HG03432 (cell line): ENCODE measurements around the gene ECSIT.
"Not testable (repeated sequence)": the region's sequence is repeated elsewhere in the genome, so short reads cannot be mapped to it uniquely, and the experiment has no call there.

Source experiments
- ATAC-seq: cut with Tn5 transposase; IDR thresholded peaks from one replicate; pipeline ENCODE4 v1.9.1; 2021; ENCODE audit warnings: mild to moderate bottlenecking, moderate library complexity; ENCODE audit not compliant: unreplicated experiment

Gene ECSIT

DNA sequence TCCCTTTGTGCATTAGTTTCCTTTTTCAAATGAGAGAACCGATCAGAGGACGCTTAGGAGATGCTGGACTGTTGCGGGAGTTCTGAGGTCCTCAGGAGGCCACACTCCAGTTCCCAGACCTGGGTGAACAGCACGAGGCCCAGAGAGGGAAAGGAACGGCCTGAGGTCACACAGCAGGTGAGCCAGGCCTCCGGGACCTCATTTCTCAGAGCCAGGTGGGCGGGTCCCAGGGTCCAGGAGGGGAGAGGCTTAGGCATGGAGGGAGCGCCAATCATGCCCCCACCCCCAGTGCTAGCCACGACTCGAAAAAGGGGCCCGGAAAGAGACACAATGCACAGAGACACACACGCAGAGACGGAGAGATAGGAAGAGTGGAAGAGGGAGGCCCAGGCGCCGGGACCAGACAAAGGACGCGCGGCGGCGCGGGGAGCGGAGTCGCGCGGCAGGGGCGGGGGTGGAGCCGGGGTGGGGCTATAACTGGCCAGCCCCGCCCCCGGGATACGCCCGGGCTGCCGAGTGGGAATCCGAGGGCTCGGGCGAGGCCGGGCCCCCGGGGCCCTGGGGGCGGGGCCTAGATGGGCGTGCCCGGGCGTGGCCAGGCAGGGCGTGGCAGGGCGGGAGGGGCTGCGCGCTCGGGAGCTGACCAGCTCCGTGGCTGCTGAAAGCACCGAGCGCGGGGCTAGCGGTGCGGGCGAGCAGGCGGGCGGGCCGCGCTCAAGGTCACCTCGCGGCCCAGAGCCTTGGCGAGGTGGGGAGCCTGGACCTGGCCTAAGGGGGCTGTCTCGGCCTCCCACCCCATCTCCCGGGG, 49.6 kb downstream of the ECSIT start:
- no peak for ATAC-seq

DNA sequence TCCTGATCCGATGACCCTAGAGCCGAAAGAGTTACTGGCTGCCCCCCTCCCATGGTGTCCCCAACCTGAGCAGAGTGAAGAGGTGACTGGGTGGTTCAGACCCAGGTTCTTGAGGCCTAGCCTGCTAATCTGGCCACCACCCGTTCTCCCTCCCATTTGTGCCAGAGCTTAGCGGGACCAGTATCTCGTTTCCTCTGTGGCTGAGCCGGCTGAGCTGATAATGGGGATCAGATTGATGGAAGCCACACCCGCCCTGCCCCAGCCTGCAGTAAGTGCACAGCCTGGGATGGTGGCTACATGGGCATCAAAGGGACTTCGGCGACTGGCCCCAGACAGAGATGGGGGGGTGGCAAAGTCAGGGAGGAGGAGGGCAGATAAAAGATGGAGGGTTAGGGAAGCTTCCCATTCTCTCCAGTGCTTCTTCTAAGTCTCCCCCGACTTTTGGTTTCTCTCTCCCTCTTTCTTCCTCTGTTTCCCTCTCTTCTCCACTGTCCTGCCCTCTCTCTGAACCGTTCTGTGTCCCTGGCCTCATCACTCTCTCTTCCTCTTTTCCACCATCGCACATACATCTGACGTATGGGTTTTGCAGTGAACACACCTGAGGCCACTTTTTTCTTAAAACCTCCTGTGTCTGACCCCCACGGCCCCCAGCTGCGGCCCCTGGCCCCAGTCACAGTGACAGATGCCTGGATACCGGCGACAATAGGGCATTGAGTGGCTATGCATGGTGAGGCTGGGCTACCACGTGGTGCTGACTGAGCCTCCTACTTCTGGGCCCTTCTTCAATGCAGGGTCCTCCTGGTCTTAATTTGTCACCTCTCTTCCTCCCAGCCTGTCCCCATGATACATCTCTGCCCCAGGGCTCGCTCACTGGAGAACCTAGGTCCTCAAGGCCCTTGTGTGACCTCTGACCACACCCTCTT, 50.5 kb downstream of the ECSIT start:
- no peak for ATAC-seq

DNA sequence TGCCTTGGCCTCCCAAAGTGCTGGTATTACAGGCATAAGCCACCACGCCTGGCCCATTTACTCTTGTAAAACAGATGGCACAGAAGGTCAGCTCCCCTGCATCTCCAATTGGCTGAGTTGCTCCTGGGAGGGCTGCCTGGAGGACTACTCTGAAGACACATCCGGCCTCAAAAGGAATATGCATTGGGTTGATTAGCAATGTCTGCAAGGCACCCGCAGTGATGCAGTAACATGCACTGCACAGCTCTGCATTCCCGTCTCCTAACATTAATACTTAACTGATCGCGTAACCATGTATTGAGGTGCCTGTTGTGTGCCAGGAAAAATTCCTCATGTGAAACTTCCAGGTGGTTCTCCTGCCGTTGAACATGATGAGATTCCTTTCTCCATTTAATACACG, 53.1 kb downstream of the ECSIT start:
- ATAC-seq, result no peak

DNA sequence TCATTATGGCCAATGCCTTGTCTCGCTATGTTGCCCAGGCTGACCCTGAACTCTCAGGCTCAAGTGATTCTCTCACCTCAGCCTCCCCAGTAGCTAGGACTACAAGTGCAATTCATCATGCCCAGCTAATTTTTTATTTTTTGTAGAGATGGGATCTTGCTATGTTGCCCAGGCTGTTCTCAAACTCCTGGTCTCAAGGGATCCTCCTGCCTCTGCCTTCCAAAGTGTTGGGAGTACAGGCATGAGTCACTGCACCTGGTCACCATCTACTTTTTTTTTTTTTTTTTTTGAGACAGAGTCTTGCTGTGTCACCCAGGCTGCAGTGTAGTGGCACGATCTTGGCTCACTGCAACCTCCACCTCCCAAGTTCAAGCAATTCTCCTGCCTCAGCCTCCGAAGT, 53.6 kb downstream of the ECSIT start:
- not testable (repeated sequence) for ATAC-seq

DNA sequence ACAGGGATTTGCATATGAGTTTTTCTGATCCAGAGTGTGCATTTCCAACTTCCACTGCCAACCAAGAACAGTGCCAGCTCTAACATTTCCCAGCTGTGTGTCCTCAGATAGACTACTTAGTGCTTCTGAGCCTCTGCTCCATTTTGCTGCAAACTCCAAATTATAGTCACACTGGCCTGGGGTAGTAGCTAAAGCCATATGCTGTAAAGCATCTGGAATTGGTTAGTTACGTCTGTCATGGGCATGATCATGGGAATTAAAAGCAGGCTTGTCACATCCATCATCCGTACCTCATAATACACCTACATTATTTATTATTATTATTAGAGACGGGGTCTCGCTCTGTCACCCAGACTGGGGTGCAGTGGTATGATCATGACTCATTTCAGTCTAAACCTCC, 55.2 kb downstream of the ECSIT start:
- no peak for ATAC-seq

DNA sequence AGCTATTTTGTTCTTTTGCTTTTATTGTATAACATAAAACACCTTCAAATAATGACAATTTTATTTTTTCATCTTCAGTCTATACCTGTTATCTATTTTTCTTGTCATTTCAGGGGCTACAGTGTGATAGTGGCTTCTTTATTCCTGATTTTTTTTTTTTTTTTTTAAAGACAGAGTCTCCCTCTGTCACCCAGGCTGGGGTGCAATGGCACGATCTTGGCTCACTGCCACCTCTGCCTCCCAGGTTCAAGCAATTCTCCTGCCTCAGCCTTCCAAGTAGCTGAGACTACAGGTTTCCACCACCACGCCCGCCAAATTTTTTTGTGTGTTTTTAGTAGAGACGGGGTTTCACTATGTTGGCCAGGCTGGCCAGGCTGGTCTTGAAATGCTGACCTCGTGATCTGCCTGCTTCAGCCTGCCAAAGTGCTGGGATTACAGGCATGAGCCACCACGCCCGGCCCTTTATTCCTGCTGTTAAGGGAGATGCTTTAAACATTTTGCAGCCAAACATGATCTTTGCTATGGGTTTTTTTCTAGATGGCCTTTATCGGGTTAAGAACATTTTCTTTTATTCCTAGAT, 60.6 kb downstream of the ECSIT start:
- not testable (repeated sequence) for ATAC-seq

DNA sequence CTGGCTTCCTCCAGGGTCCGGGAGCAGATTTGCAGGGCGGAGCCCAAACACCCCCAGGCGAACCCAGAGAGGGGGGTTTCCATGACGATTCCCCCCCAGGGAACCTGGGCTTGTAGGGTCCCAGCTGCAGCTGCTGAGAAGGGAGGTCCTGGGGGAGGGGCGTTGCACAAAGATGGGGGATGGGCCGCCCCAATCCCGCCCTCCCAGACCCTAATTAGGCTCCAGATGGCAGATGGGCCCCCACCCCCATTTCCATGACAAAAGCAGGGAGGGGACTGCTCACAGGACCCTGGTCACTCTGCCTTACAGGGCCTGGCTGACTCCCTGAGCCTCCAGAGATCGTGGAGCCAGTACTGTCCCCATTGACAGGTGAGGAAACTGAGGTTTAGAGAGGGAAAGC, 63.3 kb downstream of the ECSIT start:
- ATAC-seq, result no peak

DNA sequence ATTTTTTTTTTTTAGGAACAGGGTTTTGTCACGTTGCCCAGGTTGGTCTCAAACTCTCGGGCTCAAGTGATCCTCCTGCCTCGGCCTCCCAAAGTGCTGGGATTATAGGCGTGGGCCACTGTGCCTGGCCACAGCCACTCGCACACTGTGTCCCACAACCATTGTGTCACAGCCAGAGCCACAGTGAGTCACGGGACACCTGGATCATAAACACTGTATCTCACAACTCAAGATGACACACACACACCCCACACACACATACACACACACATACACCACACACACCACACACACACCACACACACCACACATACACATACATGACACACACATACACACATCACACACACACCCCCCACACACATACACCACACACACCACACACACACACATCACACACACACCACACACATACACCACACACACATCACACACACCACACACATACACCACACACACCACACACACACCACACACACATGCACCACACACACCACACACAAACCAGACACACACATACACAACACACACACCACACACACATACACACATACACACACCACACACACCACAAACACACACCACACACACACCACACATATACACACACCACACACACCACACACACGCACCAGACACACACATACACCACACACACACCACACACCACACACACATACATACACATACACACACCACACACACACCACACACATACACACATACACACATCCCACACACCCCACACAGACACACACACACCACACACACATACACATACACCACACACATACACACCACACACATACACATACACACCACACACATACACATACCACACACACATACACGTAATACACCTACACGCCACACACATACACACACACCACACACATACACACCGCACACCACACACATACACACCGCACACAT, 64.3 kb downstream of the ECSIT start:
- no peak for ATAC-seq

DNA sequence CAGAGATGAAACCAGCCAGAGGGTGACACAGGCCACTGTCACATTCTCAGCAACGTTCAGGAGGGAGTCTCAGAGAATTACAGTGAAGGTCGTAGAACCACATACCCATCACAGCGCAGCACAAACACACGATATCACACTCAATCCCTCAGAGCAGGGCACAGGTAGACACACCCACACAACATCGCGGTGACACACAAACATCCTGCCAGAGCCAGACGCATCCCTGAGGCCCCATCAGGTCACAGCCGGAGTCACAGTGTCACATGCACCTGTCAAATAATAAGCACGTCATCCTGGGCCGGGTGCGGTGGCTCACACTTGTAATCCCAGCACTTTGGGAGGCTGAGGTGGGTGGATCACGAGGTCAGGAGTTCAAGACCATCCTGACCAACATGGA, 65.5 kb downstream of the ECSIT start:
- no peak for ATAC-seq

DNA sequence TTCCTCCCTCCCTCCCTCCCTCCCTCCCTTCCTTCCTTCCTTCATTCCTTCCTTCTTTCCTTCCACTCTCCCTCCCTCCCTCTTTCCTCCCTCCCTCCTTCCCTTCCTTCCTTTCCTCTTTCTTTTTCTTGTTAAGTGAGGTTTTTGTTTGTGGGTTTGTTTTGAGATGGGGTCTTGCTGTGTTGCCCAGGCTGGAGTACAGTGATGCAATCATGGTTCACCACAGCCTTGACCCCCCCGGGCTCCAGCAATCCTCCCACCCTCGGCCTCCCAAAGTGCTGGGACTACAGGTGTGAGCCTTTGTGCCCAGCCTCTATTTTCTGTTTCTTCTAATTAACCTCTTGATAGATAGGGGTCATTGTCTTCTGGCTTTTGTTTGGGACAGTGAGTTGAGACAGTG, 67.5 kb downstream of the ECSIT start:
- no peak for ATAC-seq

DNA sequence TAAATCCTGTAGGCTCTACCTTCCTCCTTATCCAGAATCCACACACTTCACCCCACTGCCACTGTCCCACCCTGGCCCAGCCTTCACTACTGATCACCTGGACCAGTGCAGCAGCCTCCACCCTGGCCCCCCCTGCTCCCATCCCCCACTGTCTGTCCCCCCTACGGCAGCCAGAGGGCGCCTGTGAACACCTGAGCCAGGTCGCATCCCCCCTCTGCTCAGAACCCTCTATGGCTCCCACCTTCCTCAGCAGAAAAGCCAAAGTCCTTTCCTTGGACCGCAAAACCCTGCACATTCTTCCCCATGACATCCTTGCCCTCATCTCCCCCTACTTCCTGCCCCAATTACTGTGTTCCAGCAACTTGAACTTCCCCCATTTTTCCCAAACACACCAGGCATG, 68.7 kb downstream of the ECSIT start:
- ATAC-seq, result no peak

DNA sequence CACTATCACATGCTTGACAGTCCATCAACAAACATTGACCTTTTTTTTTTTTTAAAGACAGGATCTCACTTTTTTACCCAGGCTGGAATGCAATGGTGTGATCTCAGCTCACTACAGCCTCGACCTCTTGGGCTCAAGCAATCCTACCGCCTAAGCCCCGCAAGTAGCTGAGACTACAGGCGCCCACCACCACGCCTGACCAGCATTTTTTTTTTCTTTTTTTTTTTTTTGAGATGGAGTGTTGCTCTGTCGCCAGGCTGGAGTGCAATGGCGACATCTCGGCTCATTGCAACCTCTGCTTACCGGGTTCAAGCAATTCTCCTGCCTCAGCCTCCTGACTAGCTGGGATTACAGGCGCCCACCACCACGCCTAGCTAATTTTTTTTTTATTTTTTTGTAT, 70.0 kb downstream of the ECSIT start:
- ATAC-seq, result not testable (repeated sequence)

DNA sequence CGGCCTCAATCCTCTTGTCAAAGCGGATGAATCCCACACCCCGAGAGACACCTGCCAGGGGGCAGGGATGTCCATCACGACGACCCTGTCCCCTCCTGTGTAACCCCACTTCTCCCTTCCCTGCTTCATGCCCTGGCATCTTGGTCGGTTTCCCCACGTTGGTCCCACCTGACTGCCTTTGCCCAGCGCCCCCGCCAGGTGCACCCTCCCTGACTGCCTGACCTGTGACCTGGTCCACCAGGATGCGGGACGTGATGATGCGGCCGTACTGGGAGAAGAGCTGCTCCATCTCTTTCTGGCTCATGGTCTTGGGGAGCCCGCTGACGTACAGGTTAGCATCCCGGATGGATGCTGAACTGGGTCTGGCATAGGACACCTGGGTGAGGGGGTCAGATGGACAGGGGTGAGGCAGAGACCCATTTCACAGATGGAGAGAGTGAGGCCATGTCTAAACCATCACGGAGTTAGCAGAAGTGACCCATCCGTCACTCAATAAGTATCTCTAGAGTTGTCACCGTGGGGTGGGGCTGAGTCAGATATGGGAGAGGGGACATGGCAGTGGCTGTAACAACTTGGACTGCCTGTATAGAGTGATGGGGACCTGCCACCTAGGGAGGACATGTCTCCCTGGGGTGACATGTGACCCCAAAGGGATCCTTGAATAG, 70.6 kb downstream of the ECSIT start:
- ATAC-seq, result no peak

DNA sequence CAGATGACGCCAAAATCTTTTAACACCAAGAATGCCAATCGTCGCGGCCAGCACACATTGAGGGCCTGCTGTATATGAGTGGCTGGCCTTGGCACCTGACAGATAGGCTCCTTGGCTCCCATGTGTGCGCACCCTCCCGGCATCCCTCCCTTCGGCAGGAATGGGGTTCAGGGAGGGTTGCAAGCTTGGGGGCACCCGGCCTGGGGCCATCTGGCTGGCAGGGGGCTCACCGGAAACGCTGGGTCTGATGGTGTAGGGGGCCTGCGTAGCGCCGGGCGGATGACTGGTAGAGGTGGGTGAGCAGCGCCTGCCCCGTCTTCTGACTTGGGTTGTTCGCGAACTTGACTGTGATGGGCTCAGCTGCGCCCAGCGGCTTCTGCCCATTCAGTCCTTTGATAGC, 71.1 kb downstream of the ECSIT start:
- ATAC-seq, result no peak

DNA sequence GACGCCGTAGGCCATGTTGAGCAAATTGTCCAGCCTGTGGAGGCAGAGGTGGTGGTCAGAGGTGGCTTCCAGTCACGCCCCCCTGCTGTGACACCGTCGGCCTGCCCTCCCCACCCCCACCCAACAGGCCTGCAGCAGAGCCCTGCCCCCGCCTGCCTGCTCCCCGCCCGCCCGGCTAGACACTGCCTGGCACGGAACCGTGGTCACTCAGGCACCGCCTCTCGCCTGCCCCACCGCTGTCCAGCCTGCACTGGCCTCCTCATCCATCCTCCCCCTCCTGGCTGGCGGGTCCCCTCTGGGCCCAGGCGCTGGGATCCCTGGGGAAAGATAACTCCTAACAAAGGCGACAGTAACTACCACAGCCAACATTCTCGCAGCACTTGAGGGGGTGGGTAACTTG, 71.8 kb downstream of the ECSIT start:
- ATAC-seq, result no peak

DNA sequence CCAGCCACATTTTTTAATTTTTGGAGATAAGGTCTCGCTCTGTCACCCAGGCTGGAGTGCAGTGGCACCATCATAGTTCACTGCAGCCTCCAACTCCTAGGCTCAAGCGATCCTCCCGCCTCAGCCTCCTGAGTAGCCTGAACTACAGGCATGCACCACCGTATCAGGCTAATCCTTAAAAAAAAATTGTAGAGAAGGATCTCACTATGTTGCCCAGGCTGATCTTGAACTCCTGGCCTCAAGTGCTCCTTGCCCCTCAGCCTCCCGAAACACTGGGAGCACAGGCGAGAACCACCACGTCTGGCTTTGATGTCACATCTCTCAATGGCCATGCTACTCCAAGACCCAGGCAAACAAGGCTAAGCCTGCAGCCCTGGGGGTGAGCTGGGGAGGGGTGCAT, 72.3 kb downstream of the ECSIT start:
- no peak for ATAC-seq
